Heart left ventricle (tissue), 13 donors: ENCODE measurements around the gene DOCK1.

Experiments
- CTCF ChIP-seq, 12 donors: fragments of 200-600 bp; sonication (generic) in 4 of 12; IDR thresholded peaks; one replicate each; pipeline versions ENCODE4 v1.5.0 to v1.8.0; 2018 to 2022; ENCODE audit warnings: antibody characterized with exemption in 12 of 12, mild to moderate bottlenecking in 5 of 12
- POLR2A ChIP-seq, 2 donors: fragments of 450-650 bp; IDR thresholded peaks; one replicate each; pipeline ENCODE4 v1.6.1; 2017; ENCODE audit warnings: antibody characterized with exemption in 2 of 2, mild to moderate bottlenecking in 2 of 2, moderate library complexity in 2 of 2
- donor health status: ischemic (EF 13 %, LVEDD 7.1; RV severe dilation, severe dysfunction).
- donor health status: DM: no; HTN: yes; CAD: no.
- donor health status: DM: no; HTN: no; CAD: no.
- donor health status: ischemic (EF 25% LVEDD 6.9; RV normal size, moderate dysfunction).
- donor health status: ischemic (EF 25% LVEDD 5.7; RV mildly dilated, moderate dysfunction).
- donor health status: ischemic (EF 35%, LVEDD 5.7; RV mildly dilated, moderate dysfunction).
- donor health status: nonischemic (EF 11% LVEDD 7.7; RV severe dilation, severe dysfunction).
- donor health status: DM: yes; HTN: yes; CAD: no.
- donor health status: PGD.
- donor health status: ischemic (EF 29% LVEDD 5.4; RV normal size, mild dysfunction).
- donor health status: nonischemic (EF 23%, LVEDD 6.1; RV moderate dilation, normal function).

DNA sequence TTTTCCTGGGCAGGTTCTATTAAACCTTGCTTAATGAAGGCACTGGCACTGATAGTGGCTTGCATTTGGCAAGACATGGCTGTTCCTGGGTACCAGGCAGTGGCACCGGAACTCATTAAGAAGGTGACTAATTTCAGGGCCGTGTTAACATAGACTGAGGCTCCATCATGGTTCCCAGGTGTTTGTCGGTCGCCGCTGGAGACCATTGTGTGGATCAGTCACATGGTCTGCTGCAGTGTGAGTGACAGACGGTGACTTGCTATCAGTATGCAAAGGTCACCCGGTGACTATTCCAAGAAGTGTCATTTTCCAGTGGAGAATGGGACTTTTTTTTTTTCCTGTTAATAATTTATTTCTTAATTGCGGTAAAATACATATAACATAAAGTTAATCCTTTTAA lies 184.9 kb downstream of the DOCK1 start:
- TF ChIP-seq CTCF (IDR thresholded peaks at IDR 0.05) (no peak), POLR2A (IDR thresholded peaks at IDR 0.05) (no peak)
